HEK293T (cell line): ENCODE results near the gene RBM17.
"Not testable (repeated sequence)": the region's sequence is repeated elsewhere in the genome, so short reads cannot be mapped to it uniquely, and the experiment has no call there.

ENCODE experiments used
- BHLHE40 ChIP-seq: fragments of 450-650 bp; IDR thresholded peaks from 2 replicates; pipeline ENCODE4 v1.6.1; 2016; ENCODE audit warnings: mild to moderate bottlenecking, moderate library complexity, borderline replicate concordance
- CTBP1 ChIP-seq: fragments of 450-650 bp; IDR thresholded peaks from 2 replicates; pipeline ENCODE4 v1.6.1; 2016; ENCODE audit warnings: borderline replicate concordance
- ELF4 ChIP-seq: fragments of 450-650 bp; IDR thresholded peaks from 2 replicates; pipeline ENCODE4 v1.6.1; 2017; ENCODE audit warnings: antibody characterized with exemption
- FOXA1 ChIP-seq: fragments of 450-650 bp; IDR thresholded peaks from 2 replicates; pipeline ENCODE4 v1.6.1; 2016; ENCODE audit warnings: mild to moderate bottlenecking
- FOXK2 ChIP-seq: fragments of 450-650 bp; IDR thresholded peaks from 2 replicates; pipeline ENCODE4 v1.6.1; 2016; ENCODE audit warnings: mild to moderate bottlenecking
- FOXM1 ChIP-seq: fragments of 450-650 bp; IDR thresholded peaks from 2 replicates; pipeline ENCODE4 v1.6.1; 2017; ENCODE audit warnings: mild to moderate bottlenecking, borderline replicate concordance
- L3MBTL2 ChIP-seq: fragments of 450-650 bp; conservative IDR thresholded peaks from 2 replicates; pipeline ENCODE4 v1.6.1; 2016; ENCODE audit warnings: mild to moderate bottlenecking
- LEF1 ChIP-seq: fragments of 450-650 bp; IDR thresholded peaks from 2 replicates; pipeline ENCODE4 v1.6.1; 2017; ENCODE audit warnings: mild to moderate bottlenecking, borderline replicate concordance
- SP1 ChIP-seq: fragments of 450-650 bp; IDR thresholded peaks from 2 replicates; pipeline ENCODE4 v1.6.1; 2017
- SUZ12 ChIP-seq: fragments of 450-650 bp; IDR thresholded peaks from 2 replicates; pipeline ENCODE4 v1.6.1; 2016; ENCODE audit warnings: mild to moderate bottlenecking
- TARDBP ChIP-seq: fragments of 450-650 bp; IDR thresholded peaks from 2 replicates; pipeline ENCODE4 v1.6.1; 2016
- ZNF384 ChIP-seq: fragments of 450-650 bp; IDR thresholded peaks from 2 replicates; pipeline ENCODE4 v1.6.1; 2016
- TF ChIP-seq, protein P1 (sequence below): fragments of 450-650 bp; IDR thresholded peaks from 2 replicates; pipeline ENCODE4 v1.6.1; 2016

DNA sequence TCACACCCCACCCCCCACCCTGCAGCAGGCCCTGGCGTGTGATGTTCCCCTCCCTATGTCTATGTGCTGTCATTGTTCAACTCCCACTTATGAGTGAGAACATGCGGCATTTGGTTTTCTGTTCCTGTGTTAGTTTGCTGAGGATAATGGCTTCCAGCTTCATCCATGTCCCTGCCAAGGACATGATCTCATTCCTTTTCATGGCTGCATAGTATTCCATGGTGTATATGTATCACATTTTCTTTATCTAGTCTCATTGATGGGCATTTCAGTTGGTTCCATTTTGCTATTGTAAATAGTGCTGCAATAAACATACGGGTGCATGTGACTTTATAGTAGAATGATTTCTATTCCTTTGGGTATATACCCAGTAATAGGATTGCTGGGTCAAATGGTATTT lies 24.1 kb upstream of the RBM17 start:
- TF ChIP-seq L3MBTL2, BHLHE40, SUZ12, FOXK2, FOXA1, ELF4, CTBP1, TARDBP, ZNF384, SP1, FOXM1, LEF1: not testable (repeated sequence)
- TF ChIP-seq, protein P1, sequence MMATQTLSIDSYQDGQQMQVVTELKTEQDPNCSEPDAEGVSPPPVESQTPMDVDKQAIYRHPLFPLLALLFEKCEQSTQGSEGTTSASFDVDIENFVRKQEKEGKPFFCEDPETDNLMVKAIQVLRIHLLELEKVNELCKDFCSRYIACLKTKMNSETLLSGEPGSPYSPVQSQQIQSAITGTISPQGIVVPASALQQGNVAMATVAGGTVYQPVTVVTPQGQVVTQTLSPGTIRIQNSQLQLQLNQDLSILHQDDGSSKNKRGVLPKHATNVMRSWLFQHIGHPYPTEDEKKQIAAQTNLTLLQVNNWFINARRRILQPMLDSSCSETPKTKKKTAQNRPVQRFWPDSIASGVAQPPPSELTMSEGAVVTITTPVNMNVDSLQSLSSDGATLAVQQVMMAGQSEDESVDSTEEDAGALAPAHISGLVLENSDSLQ = not testable (repeated sequence)
